Measurements from ENCODE around the gene SEC16B. TPM values are rescaled to one million over a fixed set of nuclear protein-coding genes. Genes with fewer than 3 reads are reported as not detected.
A peak's percentile ranks its signal among the peaks of the same experiment; 100 is the strongest.

The SEC16B gene
- total RNA-seq, 2 donors from 2014 or later, result 11.2 to 37.6 TPM

- Histone ChIP-seq H3K36me3 (replicated peaks in 1 of 2; ENCODE audit: insufficient read depth in 1 of 2, low read depth in 2 of 2) (peaks cover 0 to 4% of the 10 kb centered on the region in 2 donors), H3K4me1 (peaks cover 28% of the 10 kb centered on the region), H3K4me3 (no peak overlapping the region), H3K27me3 (no peaks in the 10 kb centered on the region), H3K9me3 (no peaks in the 10 kb centered on the region), H3K27ac (peak overlapping the region; percentile 78 to 90 (median 87))
- intact Hi-C loops (cut with DNase I), result no loop called here
- ATAC-seq, result peak; percentile 86
- DNase-seq, result peak; percentile 71 to 91 (median 88)
- TF ChIP-seq, protein P1, sequence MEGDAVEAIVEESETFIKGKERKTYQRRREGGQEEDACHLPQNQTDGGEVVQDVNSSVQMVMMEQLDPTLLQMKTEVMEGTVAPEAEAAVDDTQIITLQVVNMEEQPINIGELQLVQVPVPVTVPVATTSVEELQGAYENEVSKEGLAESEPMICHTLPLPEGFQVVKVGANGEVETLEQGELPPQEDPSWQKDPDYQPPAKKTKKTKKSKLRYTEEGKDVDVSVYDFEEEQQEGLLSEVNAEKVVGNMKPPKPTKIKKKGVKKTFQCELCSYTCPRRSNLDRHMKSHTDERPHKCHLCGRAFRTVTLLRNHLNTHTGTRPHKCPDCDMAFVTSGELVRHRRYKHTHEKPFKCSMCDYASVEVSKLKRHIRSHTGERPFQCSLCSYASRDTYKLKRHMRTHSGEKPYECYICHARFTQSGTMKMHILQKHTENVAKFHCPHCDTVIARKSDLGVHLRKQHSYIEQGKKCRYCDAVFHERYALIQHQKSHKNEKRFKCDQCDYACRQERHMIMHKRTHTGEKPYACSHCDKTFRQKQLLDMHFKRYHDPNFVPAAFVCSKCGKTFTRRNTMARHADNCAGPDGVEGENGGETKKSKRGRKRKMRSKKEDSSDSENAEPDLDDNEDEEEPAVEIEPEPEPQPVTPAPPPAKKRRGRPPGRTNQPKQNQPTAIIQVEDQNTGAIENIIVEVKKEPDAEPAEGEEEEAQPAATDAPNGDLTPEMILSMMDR (IDR thresholded peaks at IDR 0.05), result no peak
- no peak for TF ChIP-seq POLR2A (IDR thresholded peaks at IDR 0.05)
- WGBS, 2 donors, result 22 to 31% methylated on average over 4 to 5 of the region's 5 CpGs
Measured at GRCh38 chr1:177969109-177969508, 749 bp downstream of the SEC16B start.

DNA sequence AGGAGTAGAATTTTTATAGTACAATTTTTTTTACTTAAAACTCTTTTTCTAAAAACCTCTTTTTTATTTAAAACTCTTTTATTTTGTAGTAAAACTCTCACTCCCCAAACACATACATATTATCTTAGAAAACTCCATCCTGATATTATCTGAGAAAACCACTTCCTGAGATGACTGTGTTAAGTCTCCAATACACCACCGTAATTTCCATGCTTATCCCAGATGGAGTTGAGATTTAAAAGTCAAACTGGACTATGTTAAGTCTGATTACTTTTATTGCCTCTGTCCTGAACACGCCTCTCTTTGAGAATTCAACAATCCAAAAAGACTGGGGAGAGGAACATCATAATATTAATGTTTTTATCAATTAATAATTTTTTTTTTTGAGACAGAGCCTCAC is 3.7 kb downstream of the SEC16B start:
- intact Hi-C loops (cut with DNase I), result no loop called here
- Histone ChIP-seq H3K27ac (no peak overlapping the region), H3K4me1 (peaks cover 28% of the 10 kb centered on the region), H3K27me3 (no peaks in the 10 kb centered on the region), H3K9me3 (no peaks in the 10 kb centered on the region), H3K4me3 (no peak overlapping the region), H3K36me3 (replicated peaks in 1 of 2; ENCODE audit: insufficient read depth in 1 of 2, low read depth in 2 of 2) (peaks cover 0 to 5% of the 10 kb centered on the region in 2 donors)
- 79 to 80% methylated on average over 2 of the region's 2 CpGs for WGBS, 2 donors
- DNase-seq (no peak), ATAC-seq (no peak)
- TF ChIP-seq POLR2A (IDR thresholded peaks at IDR 0.05), result no peak
- TF ChIP-seq, protein P1 (IDR thresholded peaks at IDR 0.05), result no peak

DNA sequence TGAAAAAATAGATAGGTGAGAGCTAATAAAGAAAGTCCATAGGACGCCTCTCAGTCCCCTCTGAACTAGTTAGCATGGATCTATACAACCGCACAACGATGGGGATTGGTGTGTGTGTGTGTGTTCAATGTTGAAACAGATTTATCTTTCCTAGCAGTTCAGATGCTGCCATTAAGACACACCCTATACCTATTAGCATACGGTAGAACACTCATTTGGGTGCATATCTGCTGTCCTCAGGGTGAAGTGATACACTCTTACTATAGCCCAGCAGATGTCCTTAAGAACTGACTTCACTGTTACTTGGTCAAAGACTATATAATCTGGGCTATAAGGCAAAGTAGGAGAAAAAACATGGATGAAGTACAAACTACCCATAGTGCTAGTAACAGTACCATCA is 4.6 kb downstream of the SEC16B start:
- Histone ChIP-seq H3K4me3 (no peak overlapping the region), H3K36me3 (replicated peaks in 1 of 2; ENCODE audit: insufficient read depth in 1 of 2, low read depth in 2 of 2) (peaks cover 0 to 5% of the 10 kb centered on the region in 2 donors), H3K4me1 (peaks cover 20% of the 10 kb centered on the region), H3K27ac (no peak overlapping the region), H3K27me3 (no peaks in the 10 kb centered on the region), H3K9me3 (no peaks in the 10 kb centered on the region)
- no peak for ATAC-seq
- no peak for TF ChIP-seq POLR2A (IDR thresholded peaks at IDR 0.05)
- TF ChIP-seq, protein P1 (IDR thresholded peaks at IDR 0.05), result no peak
- DNase-seq, result no peak
- WGBS, 2 donors, result 85 to 91% methylated on average over 4 of the region's 4 CpGs
- intact Hi-C loops (cut with DNase I), result no loop called here

GRCh38 chr1:177964336-177964735 is 5.5 kb downstream of the SEC16B start:
- peaks cover 0 to 5% of the 10 kb centered on the region in 2 donors for H3K36me3 ChIP-seq (replicated peaks in 1 of 2; ENCODE audit: insufficient read depth in 1 of 2, low read depth in 2 of 2)
- no peak for TF ChIP-seq POLR2A (IDR thresholded peaks at IDR 0.05)
- TF ChIP-seq, protein P1 (IDR thresholded peaks at IDR 0.05), result no peak
- ATAC-seq, result no peak
- no peak overlapping the region for H3K27ac ChIP-seq
- H3K4me3 ChIP-seq, result no peak overlapping the region
- DNase-seq, result no peak
- H3K9me3 ChIP-seq, result no peaks in the 10 kb centered on the region
- H3K4me1 ChIP-seq, result peaks cover 14% of the 10 kb centered on the region
- intact Hi-C loops (cut with DNase I), result no loop called here
- 73 to 91% methylated on average over 5 of the region's 5 CpGs for WGBS, 2 donors
- H3K27me3 ChIP-seq, result no peaks in the 10 kb centered on the region

DNA sequence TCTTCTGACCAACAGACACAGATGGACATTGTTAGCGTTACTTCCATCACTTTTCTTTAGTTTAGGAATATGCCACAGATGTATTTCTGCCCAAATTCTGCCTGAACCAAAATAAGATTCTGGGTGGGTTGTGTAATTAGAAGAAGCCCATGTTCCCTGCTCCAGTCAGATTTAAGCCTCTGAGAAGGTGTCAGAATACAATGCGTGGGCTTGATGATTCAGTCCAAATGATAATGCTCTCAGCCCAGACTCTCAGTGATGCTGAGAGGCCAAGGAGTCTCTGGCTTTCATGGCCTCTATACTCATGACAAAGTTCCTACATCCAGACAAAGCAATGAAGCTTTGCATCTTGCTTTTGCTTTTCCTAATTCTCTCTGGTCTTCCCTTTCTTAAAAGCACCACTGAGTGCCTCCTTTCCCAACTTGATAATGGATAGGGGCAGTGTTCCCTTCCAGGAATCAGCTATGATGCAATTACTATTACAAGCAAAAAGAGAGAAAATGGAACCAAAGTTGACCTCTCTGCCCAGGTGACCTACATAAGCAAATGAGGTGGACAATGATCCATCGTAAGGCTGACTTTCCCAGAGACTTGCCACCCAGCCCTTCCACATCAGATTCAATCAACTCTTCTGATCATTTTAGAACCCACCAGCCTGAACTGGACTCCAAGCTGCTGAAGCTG is 8.8 kb downstream of the SEC16B start:
- TF ChIP-seq, protein P1 (IDR thresholded peaks at IDR 0.05), result no peak
- no peak for TF ChIP-seq POLR2A (IDR thresholded peaks at IDR 0.05)
- no peak overlapping the region for H3K27ac ChIP-seq
- H3K9me3 ChIP-seq, result no peaks in the 10 kb centered on the region
- H3K4me1 ChIP-seq, result no peaks in the 10 kb centered on the region
- whole genome bisulfite sequencing, 2 donors, result 63 to 73% methylated on average over 3 of the region's 3 CpGs
- H3K36me3 ChIP-seq (replicated peaks in 1 of 2; ENCODE audit: insufficient read depth in 1 of 2, low read depth in 2 of 2), result peaks cover 0 to 5% of the 10 kb centered on the region in 2 donors
- intact Hi-C loops (cut with DNase I), result no loop called here
- no peak overlapping the region for H3K4me3 ChIP-seq
- no peaks in the 10 kb centered on the region for H3K27me3 ChIP-seq
- ATAC-seq (no peak), DNase-seq (no peak)
